Lower lobe of right lung (tissue), 2 donors: Measurements from ENCODE around the gene STARD3NL. TPM values are rescaled to one million over a fixed set of nuclear protein-coding genes. Genes with fewer than 3 reads are reported as not detected.
A peak's percentile ranks its signal among the peaks of the same experiment; 100 is the strongest.

Source experiments
- ATAC-seq, 2 donors: fragments of 200-7000 bp; cut with Tn5 transposase; one replicate each; pipeline ENCODE4 v1.9.1; 2020 to 2022; ENCODE audit warnings: mild to moderate bottlenecking in 2 of 2, moderate library complexity in 2 of 2
- DNase-seq: peaks from one replicate; pipeline ENCODE4 v3.0.0-alpha.2; 2020
- H3K27ac ChIP-seq: fragments of 200-600 bp; one replicate; pipeline ENCODE4 v1.8.0; 2022
- H3K27me3 ChIP-seq: fragments of 200-600 bp; one replicate; pipeline ENCODE4 v1.8.0; 2022; ENCODE audit warnings: low read depth
- H3K36me3 ChIP-seq: fragments of 200-600 bp; one replicate; pipeline ENCODE4 v1.8.0; 2022; ENCODE audit warnings: mild to moderate bottlenecking
- H3K4me1 ChIP-seq: fragments of 200-600 bp; one replicate; pipeline ENCODE4 v1.8.0; 2022
- H3K4me3 ChIP-seq: fragments of 200-600 bp; one replicate; pipeline ENCODE4 v1.8.0; 2022; ENCODE audit warnings: mild to moderate bottlenecking
- H3K9me3 ChIP-seq: fragments of 200-600 bp; one replicate; pipeline ENCODE4 v1.8.0; 2022
- CTCF ChIP-seq: fragments of 200-600 bp; IDR thresholded peaks from one replicate; pipeline ENCODE4 v1.8.0; 2022; ENCODE audit warnings: antibody characterized with exemption, mild to moderate bottlenecking
- intact Hi-C: fragments of 100-400 bp; cut with DNase I; formaldehyde crosslinking; loops from one replicate; pipeline ENCODE4 v1.11.0; 2022
- total RNA-seq: library from RNA; stranded (reverse); fragmentation: NEBNext Ultra II Directional; extraction: Animal tissue kit (Norgen Biotek cat#: 25700); gene quantifications from one replicate; pipeline ENCODE4 v1.2.1, GENCODE V29; 2021
- donor health status: DM: no; HTN: yes; CAD: no; lungs with severe emphysema.

STARD3NL gene
- total RNA-seq, 1 donor from 2014 or later, result 49.8 TPM

- Histone ChIP-seq H3K27ac (no peak overlapping the region), H3K9me3 (no peaks in the 10 kb centered on the region), H3K4me1 (peaks cover 44% of the 10 kb centered on the region), H3K27me3 (no peaks in the 10 kb centered on the region), H3K4me3 (no peak overlapping the region), H3K36me3 (no peaks in the 10 kb centered on the region)
- TF ChIP-seq CTCF, result no peak
- intact Hi-C loops, result no loop called here
- no peak for ATAC-seq
- DNase-seq, result no peak
Measured at GRCh38 chr7:38199154-38199553, 21.1 kb downstream of the STARD3NL start.

GRCh38 chr7:38199782-38200181 is 21.7 kb downstream of the STARD3NL start:
- H3K27ac ChIP-seq, result no peak overlapping the region
- H3K4me3 ChIP-seq, result no peak overlapping the region
- DNase-seq (no peak), ATAC-seq (peak in 1 of 2 donors; percentile 20)
- H3K9me3 ChIP-seq, result no peaks in the 10 kb centered on the region
- no peaks in the 10 kb centered on the region for H3K27me3 ChIP-seq
- TF ChIP-seq CTCF, result no peak
- H3K4me1 ChIP-seq, result peaks cover 44% of the 10 kb centered on the region
- no peaks in the 10 kb centered on the region for H3K36me3 ChIP-seq
- intact Hi-C loops, result no loop called here

- DNase-seq (no peak), ATAC-seq (no peak)
- Histone ChIP-seq H3K27me3 (no peaks in the 10 kb centered on the region), H3K4me1 (no peaks in the 10 kb centered on the region), H3K36me3 (peaks cover 18% of the 10 kb centered on the region), H3K4me3 (no peak overlapping the region), H3K27ac (no peak overlapping the region), H3K9me3 (no peaks in the 10 kb centered on the region)
- TF ChIP-seq CTCF, result no peak
- intact Hi-C loops, result no loop called here
Measured at GRCh38 chr7:38206071-38206470, 28.0 kb downstream of the STARD3NL start.

- Histone ChIP-seq H3K27me3 (no peaks in the 10 kb centered on the region), H3K4me1 (peaks cover 10% of the 10 kb centered on the region), H3K27ac (no peak overlapping the region), H3K36me3 (peaks cover 18% of the 10 kb centered on the region), H3K4me3 (no peak overlapping the region), H3K9me3 (no peaks in the 10 kb centered on the region)
- ATAC-seq (no peak), DNase-seq (no peak)
- intact Hi-C loops, result no loop called here
- TF ChIP-seq CTCF, result no peak
Measured at GRCh38 chr7:38207843-38208242, 29.8 kb downstream of the STARD3NL start.

GRCh38 chr7:38211486-38211885 is 33.4 kb downstream of the STARD3NL start:
- ATAC-seq, result peak in 1 of 2 donors; percentile 40

More at GRCh38 chr7:38211486-38211885, 33.4 kb downstream of the STARD3NL start:
- Histone ChIP-seq H3K27ac (no peak overlapping the region), H3K4me1 (peaks cover 27% of the 10 kb centered on the region), H3K4me3 (no peak overlapping the region), H3K27me3 (no peaks in the 10 kb centered on the region), H3K9me3 (no peaks in the 10 kb centered on the region), H3K36me3 (peaks cover 33% of the 10 kb centered on the region)
- no peak for DNase-seq
- intact Hi-C loops, result no loop called here
- TF ChIP-seq CTCF, result no peak
